Measurements from ENCODE around the gene THRA. TPM values are rescaled to one million over a fixed set of nuclear protein-coding genes. Genes with fewer than 3 reads are reported as not detected.

Gene THRA
- total and polyA plus RNA-seq, 9 of the 15 experiments (the other 6 are each of a cell fraction or from before 2014, with no cell fraction given): 0.34 to 23.4 (median 12.7) TPM

DNA sequence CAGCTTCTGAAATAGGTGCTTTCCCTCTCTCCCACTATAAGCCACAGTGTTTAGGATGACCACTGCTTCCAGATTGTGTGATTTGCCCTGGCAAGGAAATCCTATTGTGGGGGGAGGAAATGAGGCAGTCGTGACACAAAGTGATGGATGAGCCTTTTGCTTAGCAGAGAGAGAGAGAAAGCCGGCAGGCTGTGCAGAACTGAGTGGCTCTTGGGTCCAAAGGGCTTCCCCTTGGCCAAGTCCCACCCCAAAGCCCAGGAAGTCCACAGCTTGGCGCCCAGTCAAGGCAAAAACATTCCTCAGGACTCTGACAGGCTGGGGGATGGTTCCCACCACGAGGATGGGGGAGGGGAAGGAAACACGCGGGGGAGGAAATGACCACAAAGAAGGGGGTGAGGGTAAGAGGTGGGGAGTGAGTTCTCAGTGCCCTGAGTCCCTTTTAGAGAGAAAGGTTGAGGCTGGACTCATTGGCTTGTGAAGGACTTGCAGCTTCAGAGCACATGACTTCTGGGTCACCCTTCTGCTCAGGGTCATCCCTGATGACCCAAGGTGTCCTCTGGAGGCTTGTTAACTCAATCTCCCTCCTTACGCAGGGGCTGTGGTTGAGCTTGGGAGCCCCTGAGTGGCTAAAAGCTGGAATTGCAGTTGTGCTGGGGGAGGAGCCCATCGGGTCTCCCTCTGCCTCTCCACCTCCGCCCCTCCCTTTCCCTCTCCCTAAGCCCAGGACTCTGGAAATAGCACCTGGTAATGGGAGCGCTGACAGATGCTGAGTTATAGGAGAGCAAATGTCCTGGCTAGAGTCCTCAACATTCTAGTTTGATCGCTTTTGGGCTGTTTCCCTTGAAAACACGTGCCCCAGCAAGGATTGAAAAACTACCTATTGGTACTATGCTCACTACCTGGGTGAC, 48.7 kb downstream of the THRA start:
- H3K4me2 ChIP-seq (ENCODE audit: insufficient read depth, low read length): peak overlapping the region; percentile 63; the same call in 1 of the 2 replicates
- CTCF ChIA-PET (ENCODE audit: low intra/inter-chr PET ratio): interaction anchor here (0.7 to 3.2 kb wide), 4 partner anchors 49 to 97 kb away, joined by 4 to 15 read pairs (median 5); partner anchors contain the start of genes CSF3 and THRA
- peaks cover 62 to 83% of the 10 kb centered on the region in 2 experiments for H3K4me1 ChIP-seq (replicated peaks in 1 of 2; ENCODE audit: control insufficient read depth in 2 of 2, insufficient read depth in 2 of 2, low read length in 2 of 2)
- no peak overlapping the region for H3K4me3 ChIP-seq
- ATAC-seq (peak; percentile 84), FAIRE-seq (peak; percentile 96), DNase-seq (ENCODE audit: extremely low read depth in 1 of 4, low spot score in 3 of 4) (peak; percentile 91 to 97 (median 93))
- BruUV-seq (replicated peaks): no TSS peak
- peak overlapping the region; percentile 90 for H2AFZ ChIP-seq (ENCODE audit: low read depth, low read length)
- POLR2A ChIA-PET: interaction anchor here (0.5 to 8.0 kb wide), 13 partner anchors 10 to 96 kb away, joined by 3 to 66 read pairs (median 4); partner anchors contain the start of genes CASC3, CSF3, MED24 and NR1D1
- H3K27ac ChIP-seq (ENCODE audit: extremely low read depth, low read depth, low read length): peak overlapping the region; percentile 90
- H3K36me3 ChIP-seq (ENCODE audit: control insufficient read depth, insufficient read depth, low read length): no peaks in the 10 kb centered on the region
- in situ Hi-C loops (cut with MboI): loop anchor here (5.0 kb wide), 1 partner anchor 181 kb away; no protein-coding TSS in a partner anchor
- H3K9ac ChIP-seq (ENCODE audit: insufficient read depth in 1 of 2, low read depth in 2 of 2, low read length in 2 of 2): peak overlapping the region; percentile 84 to 85; a peak in 3 of 4 replicates
- no peaks in the 10 kb centered on the region for H3K79me2 ChIP-seq (ENCODE audit: control insufficient read depth, insufficient read depth, low read length)
- no peaks in the 10 kb centered on the region for H3K9me1 ChIP-seq (ENCODE audit: control insufficient read depth, insufficient read depth, low read length)
- H4K20me1 ChIP-seq (replicated peaks; ENCODE audit: control insufficient read depth, insufficient read depth, low read length): no peaks in the 10 kb centered on the region
- WGBS (ENCODE audit: insufficient coverage, low coverage, missing lambda C conversion rate): 0% methylated on average over 9 of the region's 12 CpGs
- intact Hi-C loops (cut with micrococcal nuclease): loop anchor here (1.0 to 5.0 kb wide), 5 partner anchors 47 to 246 kb away; partner anchors contain the start of gene CDC6
- no peaks in the 10 kb centered on the region for H3K9me3 ChIP-seq (replicated peaks; ENCODE audit: control insufficient read depth, insufficient read depth, low read depth, low read length)
- no peaks in the 10 kb centered on the region for H3K27me3 ChIP-seq (ENCODE audit: control insufficient read depth in 2 of 2, insufficient read depth in 2 of 2, low read length in 2 of 2)
- TF ChIP-seq MCM7 (IDR thresholded peaks at IDR 0.05) (0 out of 4 replicates have a peak, but pooled peaks of 1 of the 2 experiments have one; percentile 14), TOE1 (IDR thresholded peaks at IDR 0.05; ENCODE audit: borderline replicate concordance) (peak; percentile 85), TOE1 (CRISPR knock-in tag; IDR thresholded peaks at IDR 0.05; ENCODE audit: borderline replicate concordance, low read depth) (no peak), ZNF395 (CRISPR knock-in tag; IDR thresholded peaks at IDR 0.05) (peak; percentile 83), RFX5 (IDR thresholded peaks at IDR 0.05; ENCODE audit: low read depth, low read length) (peak; percentile 53; the same call in 1 of the 2 replicates), CBX1 (IDR thresholded peaks at IDR 0.05; ENCODE audit: low read depth) (no peak), SMARCA4 (IDR thresholded peaks at IDR 0.05) (peak; percentile 82; the same call in 1 of the 2 replicates), KLF13 (tag; IDR thresholded peaks at IDR 0.05; ENCODE audit: borderline replicate concordance, low read depth) (0 out of 2 replicates have a peak, but pooled peaks have one; percentile 14), EP400 (IDR thresholded peaks at IDR 0.05) (peak; percentile 94), CTBP1 (IDR thresholded peaks at IDR 0.05; ENCODE audit: borderline replicate concordance) (peak; percentile 91; the same call in 1 of the 2 replicates), ZBTB9 (CRISPR knock-in tag; IDR thresholded peaks at IDR 0.05) (peak; percentile 50; the same call in 1 of the 2 replicates), DNMT1 (IDR thresholded peaks at IDR 0.05) (peak; percentile 39; the same call in 1 of the 2 replicates), MNT (conservative IDR thresholded peaks at IDR 0.05) (peak; percentile 89 to 96), MYNN (IDR thresholded peaks at IDR 0.05) (peak; percentile 69; the same call in 1 of the 2 replicates), MYNN (CRISPR knock-in tag; IDR thresholded peaks at IDR 0.05) (no peak), SMARCA5 (IDR thresholded peaks at IDR 0.05) (no peak), EP300 (IDR thresholded peaks at IDR 0.05; ENCODE audit: low read length) (peak; percentile 58), CXXC5 (CRISPR knock-in tag; IDR thresholded peaks at IDR 0.05) (peak; percentile 74)

All from K562 (cell line).